ENCODE results near the gene JCAD. TPM values are rescaled to one million over a fixed set of nuclear protein-coding genes. Genes with fewer than 3 reads are reported as not detected.
"Not testable (repeated sequence)": the region's sequence is repeated elsewhere in the genome, so short reads cannot be mapped to it uniquely, and the experiment has no call there.

Gene JCAD
- total RNA-seq, 1 experiment from 2014 or later: 3.9 TPM

GRCh38 chr10:30029164-30029871 is 30.1 kb downstream of the JCAD start:
- H3K4me3 ChIP-seq (ENCODE audit: insufficient read depth, low read depth, low read length): no peak overlapping the region
- no peaks in the 10 kb centered on the region for H3K36me3 ChIP-seq (replicated peaks; ENCODE audit: control insufficient read depth, insufficient read depth, low read length)
- no peak for DNase-seq
- no peaks in the 10 kb centered on the region for H3K27me3 ChIP-seq (ENCODE audit: control insufficient read depth, insufficient read depth, low read length)

- Histone ChIP-seq H3K27me3 (ENCODE audit: control insufficient read depth, insufficient read depth, low read length) (no peaks in the 10 kb centered on the region), H3K36me3 (replicated peaks; ENCODE audit: control insufficient read depth, insufficient read depth, low read length) (no peaks in the 10 kb centered on the region), H3K4me3 (ENCODE audit: insufficient read depth, low read depth, low read length) (no peak overlapping the region)
- DNase-seq: no peak
Observed at GRCh38 chr10:30028738-30029030, 30.7 kb downstream of the JCAD start.

GRCh38 chr10:30028006-30028737 is 31.2 kb downstream of the JCAD start:
- Histone ChIP-seq H3K27me3 (ENCODE audit: control insufficient read depth, insufficient read depth, low read length) (no peaks in the 10 kb centered on the region), H3K4me3 (ENCODE audit: insufficient read depth, low read depth, low read length) (no peak overlapping the region), H3K36me3 (replicated peaks; ENCODE audit: control insufficient read depth, insufficient read depth, low read length) (no peaks in the 10 kb centered on the region)
- DNase-seq: no peak

DNA sequence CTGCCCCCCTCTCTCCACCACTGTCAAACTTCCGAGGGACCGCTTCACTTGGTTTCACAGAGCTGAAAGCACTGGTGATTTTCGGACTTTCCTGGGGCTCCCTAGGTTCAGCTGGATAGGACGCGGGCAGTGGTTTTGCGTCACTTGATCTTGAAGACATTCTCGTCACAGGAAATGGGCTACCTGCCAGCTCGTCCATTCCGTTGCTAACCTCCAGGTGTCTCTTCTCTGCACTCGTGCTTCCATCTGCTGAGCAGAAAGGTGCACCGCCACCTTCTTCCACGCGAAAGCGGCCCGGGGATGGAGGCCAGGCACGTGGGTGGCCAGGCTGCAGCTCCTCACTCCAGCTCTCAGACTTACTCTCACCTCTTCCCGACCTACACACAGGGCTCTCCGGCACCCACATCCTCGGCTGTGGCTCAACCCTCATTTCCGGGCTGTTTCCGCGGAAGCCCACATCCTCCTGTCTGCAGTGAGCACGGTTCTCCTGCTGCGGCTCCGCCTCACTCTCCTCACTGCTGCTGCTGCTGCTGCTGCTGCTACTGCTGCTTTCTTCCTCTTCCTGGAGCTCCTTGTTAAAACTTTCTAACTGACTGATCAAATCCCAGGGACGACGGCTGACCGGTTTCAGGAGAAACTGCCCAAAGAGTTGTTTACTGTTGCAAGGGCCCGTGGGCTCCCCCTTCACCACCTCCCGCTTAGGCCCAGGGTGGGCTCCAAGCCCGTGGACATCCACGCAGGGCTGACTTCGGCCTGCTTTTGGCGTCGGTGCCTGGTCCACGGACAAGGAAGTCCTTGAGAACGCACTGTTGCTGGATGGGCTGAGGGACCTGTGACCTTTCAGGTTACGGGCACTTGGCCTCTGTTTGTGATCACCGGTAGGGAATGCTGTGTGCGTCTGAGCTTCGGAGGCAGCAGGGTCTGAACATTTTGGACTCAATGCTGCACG is 32.1 kb downstream of the JCAD start:
- DNase-seq: peak; percentile 80
- H3K27me3 ChIP-seq (ENCODE audit: control insufficient read depth, insufficient read depth, low read length): no peaks in the 10 kb centered on the region
- H3K4me3 ChIP-seq (ENCODE audit: insufficient read depth, low read depth, low read length): no peak overlapping the region
- no peaks in the 10 kb centered on the region for H3K36me3 ChIP-seq (replicated peaks; ENCODE audit: control insufficient read depth, insufficient read depth, low read length)

DNA sequence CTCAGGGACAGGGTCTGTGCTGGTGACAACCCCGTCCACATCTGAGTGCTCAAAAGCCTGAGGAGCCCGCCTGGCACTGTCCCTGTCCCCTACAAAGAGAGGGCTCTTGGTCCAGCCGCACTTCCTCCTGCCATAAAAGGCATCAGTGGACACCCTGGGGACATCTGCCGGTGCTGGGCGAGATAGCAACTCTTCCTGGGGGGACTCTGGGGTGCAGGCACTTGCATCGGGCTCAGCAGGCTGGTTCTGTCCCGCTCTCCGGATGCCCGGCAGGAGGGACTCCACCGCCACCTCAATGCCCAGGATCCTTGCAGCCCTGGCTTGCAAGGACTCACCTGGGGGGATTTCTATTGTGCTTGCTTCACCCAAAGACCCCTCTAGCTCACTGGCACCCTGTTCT is 32.8 kb downstream of the JCAD start:
- Histone ChIP-seq H3K27me3 (ENCODE audit: control insufficient read depth, insufficient read depth, low read length) (no peaks in the 10 kb centered on the region), H3K36me3 (replicated peaks; ENCODE audit: control insufficient read depth, insufficient read depth, low read length) (no peaks in the 10 kb centered on the region)

GRCh38 chr10:30026080-30026479 is 33.3 kb downstream of the JCAD start:
- no peaks in the 10 kb centered on the region for H3K36me3 ChIP-seq (replicated peaks; ENCODE audit: control insufficient read depth, insufficient read depth, low read length)
- no peaks in the 10 kb centered on the region for H3K27me3 ChIP-seq (ENCODE audit: control insufficient read depth, insufficient read depth, low read length)
- no peak overlapping the region for H3K4me3 ChIP-seq (ENCODE audit: insufficient read depth, low read depth, low read length)

More for the DNA sequence above, 32.8 kb downstream of the JCAD start:
- H3K4me3 ChIP-seq (ENCODE audit: insufficient read depth, low read depth, low read length): no peak overlapping the region
- DNase-seq: no peak

GRCh38 chr10:30025428-30025827 is 34.0 kb downstream of the JCAD start:
- not testable (repeated sequence) for H3K4me3 ChIP-seq (ENCODE audit: insufficient read depth, low read depth, low read length); H3K27me3 ChIP-seq (ENCODE audit: control insufficient read depth, insufficient read depth, low read length); H3K36me3 ChIP-seq (replicated peaks; ENCODE audit: control insufficient read depth, insufficient read depth, low read length); DNase-seq

More at GRCh38 chr10:30026080-30026479, 33.3 kb downstream of the JCAD start:
- DNase-seq: no peak

GRCh38 chr10:30022590-30022989 is 36.8 kb downstream of the JCAD start:
- Histone ChIP-seq H3K4me3 (ENCODE audit: insufficient read depth, low read depth, low read length) (no peak overlapping the region), H3K36me3 (replicated peaks; ENCODE audit: control insufficient read depth, insufficient read depth, low read length) (no peaks in the 10 kb centered on the region)

DNA sequence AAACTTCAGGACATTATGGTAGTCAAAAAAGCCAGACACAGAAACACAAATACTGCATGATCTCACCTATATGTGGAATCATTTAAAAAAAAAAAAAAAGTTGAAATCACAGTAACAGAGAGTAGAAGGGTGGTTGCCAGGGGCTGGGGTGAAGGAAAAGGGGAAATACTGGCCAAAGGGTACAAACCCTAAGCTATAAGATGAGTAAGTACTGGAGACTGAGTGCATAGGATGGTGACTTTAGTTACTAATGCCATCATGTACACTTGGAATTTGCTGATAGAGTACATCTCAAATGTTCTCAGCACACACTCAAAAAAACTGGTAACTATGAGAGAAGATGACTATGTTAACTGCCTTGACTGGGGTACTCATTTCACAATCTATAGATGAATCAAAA is 39.9 kb downstream of the JCAD start:
- no peak overlapping the region for H3K4me3 ChIP-seq (ENCODE audit: insufficient read depth, low read depth, low read length)
- DNase-seq: no peak
- no peaks in the 10 kb centered on the region for H3K36me3 ChIP-seq (replicated peaks; ENCODE audit: control insufficient read depth, insufficient read depth, low read length)
- H3K27me3 ChIP-seq (ENCODE audit: control insufficient read depth, insufficient read depth, low read length): no peaks in the 10 kb centered on the region

More at GRCh38 chr10:30022590-30022989, 36.8 kb downstream of the JCAD start:
- no peaks in the 10 kb centered on the region for H3K27me3 ChIP-seq (ENCODE audit: control insufficient read depth, insufficient read depth, low read length)
- DNase-seq: no peak

- Histone ChIP-seq H3K4me3 (ENCODE audit: insufficient read depth, low read depth, low read length) (no peak overlapping the region), H3K27me3 (ENCODE audit: control insufficient read depth, insufficient read depth, low read length) (no peaks in the 10 kb centered on the region), H3K36me3 (replicated peaks; ENCODE audit: control insufficient read depth, insufficient read depth, low read length) (no peaks in the 10 kb centered on the region)
- no peak for DNase-seq
Observed at GRCh38 chr10:30018496-30018895, 40.9 kb downstream of the JCAD start.

GRCh38 chr10:30017966-30018365 is 41.4 kb downstream of the JCAD start:
- Histone ChIP-seq H3K4me3 (ENCODE audit: insufficient read depth, low read depth, low read length) (no peak overlapping the region), H3K36me3 (replicated peaks; ENCODE audit: control insufficient read depth, insufficient read depth, low read length) (no peaks in the 10 kb centered on the region), H3K27me3 (ENCODE audit: control insufficient read depth, insufficient read depth, low read length) (no peaks in the 10 kb centered on the region)
- no peak for DNase-seq

DNA sequence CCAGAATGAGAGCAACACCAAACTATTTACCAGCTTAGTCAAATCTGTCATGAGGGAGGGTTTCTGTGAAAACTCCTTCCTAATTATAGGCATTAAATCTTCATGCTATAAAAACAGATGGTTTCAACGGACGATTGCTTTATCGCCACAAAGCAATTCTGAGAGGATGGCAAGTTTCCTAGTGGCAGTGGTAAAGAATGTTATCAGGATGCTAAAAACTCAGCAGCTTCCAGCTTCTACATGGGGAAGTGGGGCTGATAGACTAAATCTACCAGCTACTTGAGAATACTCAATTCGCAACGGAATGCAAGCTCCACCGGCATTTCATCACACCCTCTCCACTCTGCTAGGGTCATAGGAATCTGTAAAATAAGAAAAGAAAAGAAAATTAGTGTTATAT is 41.8 kb downstream of the JCAD start:
- Histone ChIP-seq H3K4me3 (ENCODE audit: insufficient read depth, low read depth, low read length) (no peak overlapping the region), H3K27me3 (ENCODE audit: control insufficient read depth, insufficient read depth, low read length) (no peaks in the 10 kb centered on the region), H3K36me3 (replicated peaks; ENCODE audit: control insufficient read depth, insufficient read depth, low read length) (no peaks in the 10 kb centered on the region)
- no peak for DNase-seq

DNA sequence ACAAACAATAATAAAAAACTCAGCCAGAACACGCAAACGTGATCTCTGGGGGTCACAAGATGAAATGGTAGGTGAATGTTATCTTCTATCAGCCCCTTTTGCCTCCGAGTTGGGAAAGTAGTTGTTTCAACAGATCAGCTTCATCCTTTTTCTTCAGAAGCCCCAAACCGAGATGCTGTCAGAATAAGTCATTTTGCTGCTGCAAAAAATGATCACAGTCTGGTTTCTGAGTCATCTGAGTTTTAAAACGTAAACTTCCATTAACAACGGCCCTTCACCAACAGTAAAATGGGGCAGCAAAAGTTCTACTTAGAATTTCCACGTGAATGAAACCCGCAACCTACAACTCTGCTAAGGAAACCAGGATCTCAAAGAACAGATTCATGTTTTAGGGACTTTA is 44.9 kb downstream of the JCAD start:
- Histone ChIP-seq H3K27me3 (ENCODE audit: control insufficient read depth, insufficient read depth, low read length) (no peaks in the 10 kb centered on the region), H3K36me3 (replicated peaks; ENCODE audit: control insufficient read depth, insufficient read depth, low read length) (no peaks in the 10 kb centered on the region), H3K4me3 (ENCODE audit: insufficient read depth, low read depth, low read length) (no peak overlapping the region)
- DNase-seq: no peak

- H3K36me3 ChIP-seq (replicated peaks; ENCODE audit: control insufficient read depth, insufficient read depth, low read length): no peaks in the 10 kb centered on the region
- no peak overlapping the region for H3K4me3 ChIP-seq (ENCODE audit: insufficient read depth, low read depth, low read length)
- no peaks in the 10 kb centered on the region for H3K27me3 ChIP-seq (ENCODE audit: control insufficient read depth, insufficient read depth, low read length)
- DNase-seq: no peak
Observed at GRCh38 chr10:30013757-30014156, 45.6 kb downstream of the JCAD start.

Data from H7 (cell line).